DND-41 (cell line): Measurements from ENCODE around the gene KCNB1.

Experiments used
- ATAC-seq: fragments of 200-7000 bp; cut with Tn5 transposase; 3 replicates; pipeline ENCODE4 v1.9.1; 2021; ENCODE audit warnings: low read depth; ENCODE audit not compliant: insufficient read depth
- DNase-seq: peaks from one replicate; pipeline ENCODE4 v3.0.0-alpha.2; 2020
- H2AFZ ChIP-seq: 2 replicates; pipeline ENCODE4 v1.6.0; 2012; ENCODE audit warnings: low read depth, low read length
- H3K27ac ChIP-seq: 2 replicates; pipeline ENCODE4 v1.5.1; 2012; ENCODE audit warnings: low read length, inconsistent platforms
- H3K27me3 ChIP-seq: fragments of 200-600 bp; sonication (generic); 2 replicates; pipeline ENCODE4 v1.6.0; 2012; ENCODE audit warnings: low read length, mild to moderate bottlenecking, inconsistent platforms; ENCODE audit not compliant: insufficient read depth, poor library complexity
- H3K36me3 ChIP-seq: 2 replicates; pipeline ENCODE4 v1.5.1; 2012; ENCODE audit warnings: low read length, inconsistent platforms; ENCODE audit not compliant: insufficient read depth
- H3K4me1 ChIP-seq: 2 replicates; pipeline ENCODE4 v1.5.1; 2012; ENCODE audit warnings: mild to moderate bottlenecking, low read length; ENCODE audit not compliant: insufficient read depth
- H3K4me2 ChIP-seq: 2 replicates; pipeline ENCODE4 v1.6.0; 2012; ENCODE audit warnings: mild to moderate bottlenecking, moderate library complexity, low read length, inconsistent platforms; ENCODE audit not compliant: insufficient read depth
- H3K4me3 ChIP-seq, 2 experiments: fragments of 200-600 bp in 1 of 2; shearing (Covaris generic) in 1 of 2; 2 replicates each; pipeline ENCODE4 v1.5.1; 2012 to 2016; ENCODE audit warnings: inconsistent platforms in 2 of 2, low read length in 2 of 2, mild to moderate bottlenecking in 2 of 2, low read depth in 1 of 2, moderate library complexity in 1 of 2
- H3K79me2 ChIP-seq: 2 replicates; pipeline ENCODE4 v1.6.0; 2012; ENCODE audit warnings: low read length, inconsistent platforms; ENCODE audit not compliant: insufficient read depth
- H3K9ac ChIP-seq: 2 replicates; pipeline ENCODE4 v1.6.0; 2012; ENCODE audit warnings: low read depth, mild to moderate bottlenecking, inconsistent platforms, low read length, moderate library complexity
- H3K9me3 ChIP-seq: 2 replicates; pipeline ENCODE4 v1.5.1; 2012; ENCODE audit warnings: low read length, moderate library complexity, mild to moderate bottlenecking, inconsistent platforms; ENCODE audit not compliant: insufficient read depth, severe bottlenecking
- H4K20me1 ChIP-seq: 2 replicates; pipeline ENCODE4 v1.6.0; 2012; ENCODE audit warnings: low read length; ENCODE audit not compliant: insufficient read depth
- CTCF ChIP-seq: IDR thresholded peaks from 2 replicates; pipeline ENCODE4 v1.5.1; 2012; ENCODE audit warnings: borderline replicate concordance, low read length, moderate library complexity, mild to moderate bottlenecking; ENCODE audit not compliant: poor library complexity, severe bottlenecking; ENCODE audit errors: extremely low read depth
- EZH2 ChIP-seq: IDR thresholded peaks from 3 replicates; pipeline ENCODE4 v1.6.1; 2012; ENCODE audit warnings: borderline replicate concordance, low read depth, mild to moderate bottlenecking, moderate library complexity, low read length, inconsistent platforms; ENCODE audit not compliant: severe bottlenecking

Gene KCNB1

DNA sequence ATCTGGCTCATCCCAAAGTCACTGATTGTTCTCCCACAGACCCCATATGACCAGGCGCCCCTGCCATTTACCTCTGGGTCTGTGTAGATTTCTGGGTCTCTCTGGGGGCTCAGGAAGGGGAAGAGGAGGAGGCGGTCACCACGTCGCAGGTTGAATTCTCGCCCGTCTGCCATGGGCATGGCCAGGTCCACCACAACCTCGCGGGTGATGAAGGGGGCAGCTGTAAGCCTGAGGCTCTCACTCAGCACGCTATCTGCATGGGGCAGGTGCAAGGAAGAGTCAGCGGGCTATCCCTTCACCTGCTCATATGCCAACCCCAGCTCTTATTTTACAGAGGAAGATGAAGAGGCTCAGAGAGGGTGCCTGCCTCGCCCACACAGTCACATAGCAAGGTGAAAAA lies 30.5 kb upstream of the KCNB1 start:
- no peak overlapping the region for H3K4me2 ChIP-seq
- no peak for DNase-seq

DNA sequence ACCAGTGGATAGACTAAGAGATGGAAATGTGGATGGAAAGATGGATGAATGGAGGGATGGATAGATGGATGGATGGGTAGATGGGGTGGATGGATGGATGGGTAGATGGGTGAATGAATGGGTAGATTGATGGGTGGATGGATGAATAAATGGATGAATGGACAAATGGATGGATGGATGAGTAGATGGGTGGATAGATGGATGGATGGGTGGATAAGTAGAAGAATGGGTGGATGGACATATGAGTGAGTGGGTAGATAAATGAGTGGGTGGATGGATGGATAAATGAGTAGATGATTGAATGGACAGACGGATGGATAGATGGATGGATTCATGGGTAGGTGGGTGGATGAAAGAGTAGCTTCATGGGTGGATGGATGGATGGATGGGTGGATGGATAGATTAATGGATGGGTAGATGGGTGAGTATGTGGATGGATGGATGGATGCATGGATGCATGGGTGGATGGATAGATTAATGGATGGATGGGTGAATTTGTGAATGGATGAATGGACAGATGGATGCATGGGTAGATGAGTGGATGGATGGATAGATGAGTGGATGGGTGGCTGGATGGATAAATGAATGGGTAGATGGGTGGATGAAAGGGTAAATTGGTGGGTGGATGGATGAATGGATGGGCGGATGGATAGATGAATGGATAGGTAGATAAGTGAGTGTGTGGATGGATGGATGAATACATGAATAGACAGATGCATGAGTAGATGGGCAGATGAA lies 29.5 kb upstream of the KCNB1 start:
- DNase-seq (no peak), ATAC-seq (no peak)
- Histone ChIP-seq H3K4me3 (no peak overlapping the region), H3K79me2 (no peaks in the 10 kb centered on the region), H3K4me2 (no peak overlapping the region), H3K9ac (no peak overlapping the region), H3K4me1 (no peaks in the 10 kb centered on the region), H3K36me3 (no peaks in the 10 kb centered on the region), H3K9me3 (no peaks in the 10 kb centered on the region), H3K27me3 (peaks cover 40% of the 10 kb centered on the region), H4K20me1 (peaks cover 7% of the 10 kb centered on the region; the same call in 1 of the 2 replicates), H3K27ac (no peak overlapping the region), H2AFZ (no peak overlapping the region)
- TF ChIP-seq CTCF = no peak
- no peak for TF ChIP-seq EZH2

More for the DNA sequence above, 30.5 kb upstream of the KCNB1 start:
- no peaks in the 10 kb centered on the region for H3K9me3 ChIP-seq
- no peak overlapping the region for H2AFZ ChIP-seq
- H3K27me3 ChIP-seq = peaks cover 32% of the 10 kb centered on the region
- TF ChIP-seq EZH2 (no peak), CTCF (no peak)
- H4K20me1 ChIP-seq = peaks cover 4% of the 10 kb centered on the region
- H3K9ac ChIP-seq = no peak overlapping the region
- H3K4me1 ChIP-seq = no peaks in the 10 kb centered on the region
- ATAC-seq = no peak
- no peaks in the 10 kb centered on the region for H3K79me2 ChIP-seq
- no peak overlapping the region for H3K4me3 ChIP-seq
- H3K36me3 ChIP-seq = no peaks in the 10 kb centered on the region
- no peak overlapping the region for H3K27ac ChIP-seq

DNA sequence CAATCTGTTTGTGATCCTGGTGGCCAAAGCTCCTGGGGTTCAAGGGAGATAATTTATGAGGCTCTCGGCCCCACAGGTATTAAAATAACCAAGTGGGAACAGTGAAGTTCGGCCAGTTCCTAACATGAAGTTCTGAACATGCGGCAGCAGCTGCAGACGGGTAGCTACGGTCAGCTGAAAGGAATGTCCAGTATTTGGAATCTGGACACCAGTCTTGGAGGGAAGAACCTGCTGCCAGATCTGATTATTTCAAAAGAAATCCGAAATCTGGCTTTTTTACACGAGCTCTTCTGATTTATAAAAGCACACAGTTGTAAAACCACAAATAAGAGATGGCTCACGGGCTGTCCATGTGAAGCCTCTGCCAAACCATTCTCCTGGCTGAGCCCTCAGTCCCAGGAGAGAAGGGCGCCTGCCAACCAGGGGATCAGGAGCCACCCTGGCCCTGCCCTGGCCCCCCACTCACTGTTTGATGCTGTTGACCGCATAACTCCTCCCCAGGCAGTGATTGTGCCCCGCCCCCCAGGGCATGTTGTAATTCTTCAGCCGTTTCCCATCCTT lies 28.2 kb upstream of the KCNB1 start:
- Histone ChIP-seq H3K9ac (no peak overlapping the region), H3K4me3 (no peak overlapping the region), H3K27ac (no peak overlapping the region), H3K4me2 (no peak overlapping the region), H2AFZ (no peak overlapping the region), H4K20me1 (peaks cover 7% of the 10 kb centered on the region; the same call in 1 of the 2 replicates), H3K9me3 (no peaks in the 10 kb centered on the region), H3K36me3 (no peaks in the 10 kb centered on the region), H3K27me3 (peaks cover 35% of the 10 kb centered on the region), H3K4me1 (no peaks in the 10 kb centered on the region), H3K79me2 (no peaks in the 10 kb centered on the region)
- ATAC-seq (no peak), DNase-seq (no peak)
- TF ChIP-seq CTCF (no peak), EZH2 (no peak)
